ENCODE measurements around the gene CIB1.

GRCh38 chr15:90227816-90228772 lies 5.6 kb downstream of the CIB1 start:
- TF ChIP-seq CTCF (IDR thresholded peaks at IDR 0.05 in 4 of 5, conservative IDR thresholded peaks at IDR 0.05 in 1 of 5) = no peak
- no peak for TF ChIP-seq POLR2A (IDR thresholded peaks at IDR 0.05)

Data from gastrocnemius medialis (tissue), 4 donors.